IPS-20b (cell line): Measurements from ENCODE around the gene TP53RK.

Source experiments
- H3K27ac ChIP-seq: one replicate; pipeline ENCODE4 v1.5.1; 2013; ENCODE audit warnings: low read length
- H3K27me3 ChIP-seq: 2 replicates; pipeline ENCODE4 v1.6.1; 2013; ENCODE audit warnings: mild to moderate bottlenecking, low read length, inconsistent platforms; ENCODE audit not compliant: insufficient read depth
- H3K36me3 ChIP-seq: 2 replicates; pipeline ENCODE4 v1.6.1; 2013; ENCODE audit warnings: low read depth, mild to moderate bottlenecking, inconsistent platforms, low read length, moderate library complexity; ENCODE audit not compliant: insufficient read depth
- H3K4me1 ChIP-seq: 2 replicates; pipeline ENCODE4 v1.6.1; 2013; ENCODE audit warnings: mild to moderate bottlenecking, control low read depth, inconsistent platforms, low read length, moderate library complexity; ENCODE audit not compliant: insufficient read depth
- H3K4me3 ChIP-seq: 2 replicates; pipeline ENCODE4 v1.5.1; 2013; ENCODE audit warnings: mild to moderate bottlenecking, low read length, inconsistent platforms
- H3K9ac ChIP-seq: 2 replicates; pipeline ENCODE4 v1.6.1; 2013; ENCODE audit warnings: low read depth, mild to moderate bottlenecking, inconsistent platforms, low read length, moderate library complexity
- H3K9me3 ChIP-seq: 2 replicates; pipeline ENCODE4 v1.6.1; 2013; ENCODE audit warnings: mild to moderate bottlenecking, low read depth, low read length, inconsistent platforms; ENCODE audit not compliant: insufficient read depth

The TP53RK gene

DNA sequence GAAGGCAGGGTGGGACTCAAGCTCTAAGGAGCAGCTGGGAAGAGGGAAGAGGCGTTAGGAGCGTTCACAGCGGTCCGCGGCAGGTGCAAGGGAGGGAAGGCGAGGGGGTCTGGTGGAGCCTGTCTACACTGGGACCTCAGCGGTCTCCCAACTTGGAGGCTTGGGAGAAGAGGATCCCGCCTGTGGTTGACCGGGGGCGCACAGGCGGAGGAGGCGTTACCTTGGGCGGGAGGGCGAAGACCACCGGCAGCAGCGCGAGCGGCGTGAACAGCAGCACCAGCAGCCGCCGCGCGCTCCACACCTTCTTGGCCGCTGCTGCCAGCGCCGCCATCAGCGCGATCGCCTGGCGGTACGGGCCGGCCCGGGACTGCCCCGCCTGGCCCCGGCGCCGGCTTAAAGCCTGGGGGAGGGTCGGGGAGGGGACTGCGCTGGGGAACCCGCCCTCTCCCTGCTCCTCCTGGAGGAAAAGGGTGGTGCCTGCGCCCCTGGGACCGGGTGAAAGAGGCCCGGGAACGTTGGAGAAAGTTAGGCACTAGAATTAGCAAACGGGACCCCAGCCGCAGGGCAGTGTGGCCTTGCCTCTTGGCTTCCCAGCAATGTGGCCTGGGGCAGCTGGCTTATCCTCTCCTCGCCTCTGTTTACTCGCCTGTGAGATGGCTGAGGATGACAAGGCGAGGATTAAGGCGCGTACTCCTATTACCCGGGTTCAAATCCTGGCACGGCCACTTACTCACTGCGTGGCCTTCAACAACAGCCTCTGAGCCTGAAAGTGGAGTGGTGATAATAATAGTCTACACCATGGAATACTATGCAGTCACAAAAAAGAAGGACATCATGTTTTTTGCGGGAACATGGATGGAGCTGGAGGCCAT is 37.9 kb downstream of the TP53RK start, which contains the start of gene SLC13A3:
Gene SLC13A3, minus strand, starts transcription at position 369 of the 872 bp plus-strand sequence. Its CDS starts 38 bp downstream, at position 331.
- Histone ChIP-seq H3K9me3 (no peaks in the 10 kb centered on the region), H3K27ac (no peak within 1 kb of the TSS)

DNA sequence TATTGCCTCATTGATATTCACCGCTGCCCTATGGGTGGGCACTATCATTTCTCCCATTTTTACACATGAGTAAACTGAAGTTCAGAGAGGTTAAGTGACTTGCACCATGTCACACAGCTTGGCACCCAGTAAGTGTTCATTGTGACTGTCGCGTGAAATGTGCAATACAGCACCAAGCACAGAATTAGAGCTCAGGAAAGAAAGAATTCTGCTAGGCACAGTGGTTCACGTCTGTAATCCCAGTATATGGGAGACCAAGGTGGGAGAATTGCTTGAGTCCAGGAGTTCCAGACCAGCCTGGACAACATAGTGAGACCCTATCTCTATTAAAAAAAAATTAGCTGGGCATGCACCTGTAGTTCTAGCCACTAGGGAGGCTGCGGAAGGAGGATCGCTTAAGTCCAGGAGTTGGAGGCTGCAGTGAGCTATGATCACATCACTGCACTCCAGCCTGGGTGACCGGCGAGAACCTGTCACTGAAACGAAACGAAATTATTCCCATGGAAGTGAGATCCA is 38.6 kb downstream of the TP53RK start:
- Histone ChIP-seq H3K4me3 (peak overlapping the region; percentile 56), H3K9ac (no peak overlapping the region), H3K4me1 (0 out of 2 replicates have a peak, but pooled peaks cover 6% of the 10 kb centered on the region), H3K27ac (no peak overlapping the region), H3K27me3 (peaks cover 49% of the 10 kb centered on the region), H3K9me3 (no peaks in the 10 kb centered on the region), H3K36me3 (no peaks in the 10 kb centered on the region)

More for the DNA sequence above, 37.9 kb downstream of the TP53RK start, which contains the start of gene SLC13A3:
- no peaks in the 10 kb centered on the region for H3K36me3 ChIP-seq
- H3K4me1 ChIP-seq, result 0 out of 2 replicates have a peak, but pooled peaks cover 6% of the 10 kb centered on the region
- peaks cover 49% of the 10 kb centered on the region for H3K27me3 ChIP-seq
- peak within 1 kb of the TSS; percentile 56 for H3K4me3 ChIP-seq
- H3K9ac ChIP-seq, result peak within 1 kb of the TSS; percentile 55; the same call in 1 of the 2 replicates

DNA sequence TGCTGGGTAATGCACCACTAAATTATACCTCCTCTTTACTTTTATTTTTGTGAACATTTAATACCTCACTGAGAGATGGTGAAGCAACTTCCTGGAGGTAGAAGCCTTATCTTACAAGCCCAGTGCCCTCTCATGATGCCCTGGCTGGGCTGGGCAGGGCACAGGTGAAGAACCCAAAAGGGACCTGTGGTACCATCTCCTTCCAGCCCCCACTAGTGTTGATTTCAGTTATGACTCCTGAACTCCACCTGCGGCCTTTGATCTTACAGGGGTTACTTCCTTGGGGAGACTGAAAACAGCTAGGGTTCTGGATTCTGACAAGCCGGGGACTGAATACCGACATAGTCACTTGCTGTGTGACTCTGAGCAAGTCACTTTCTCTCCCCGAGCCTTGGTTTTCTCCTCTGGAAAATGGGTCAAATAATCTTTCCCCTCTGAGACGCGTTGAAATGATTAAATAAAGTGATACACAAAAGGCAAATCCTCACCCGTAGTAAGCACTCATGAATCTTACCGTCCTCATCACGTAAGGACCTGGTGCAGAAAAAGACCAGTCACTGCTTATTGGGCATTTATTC is 39.2 kb downstream of the TP53RK start:
- Histone ChIP-seq H3K9ac (no peak overlapping the region), H3K4me1 (0 out of 2 replicates have a peak, but pooled peaks cover 6% of the 10 kb centered on the region), H3K9me3 (no peaks in the 10 kb centered on the region), H3K27me3 (peaks cover 49% of the 10 kb centered on the region), H3K27ac (no peak overlapping the region), H3K36me3 (no peaks in the 10 kb centered on the region), H3K4me3 (no peak overlapping the region)

DNA sequence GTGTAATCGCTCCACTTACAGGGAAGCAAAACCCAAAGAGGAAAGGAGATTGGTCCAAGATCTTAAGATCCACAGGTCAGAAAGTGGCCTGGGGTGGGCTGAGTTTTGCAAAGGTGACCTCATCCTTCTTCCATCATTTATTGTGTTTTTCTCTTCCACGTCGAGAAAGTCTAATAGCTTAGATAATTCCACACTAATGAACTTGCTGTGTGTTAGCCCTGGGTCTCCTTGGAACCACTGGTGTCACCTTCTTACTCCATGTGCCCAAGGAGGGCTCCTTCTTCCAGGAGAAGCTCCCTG is 39.6 kb downstream of the TP53RK start:
- no peak overlapping the region for H3K9ac ChIP-seq
- H3K9me3 ChIP-seq, result no peaks in the 10 kb centered on the region
- no peaks in the 10 kb centered on the region for H3K36me3 ChIP-seq
- H3K4me1 ChIP-seq, result 0 out of 2 replicates have a peak, but pooled peaks cover 6% of the 10 kb centered on the region
- H3K27ac ChIP-seq, result no peak overlapping the region
- peaks cover 49% of the 10 kb centered on the region for H3K27me3 ChIP-seq
- H3K4me3 ChIP-seq, result no peak overlapping the region

DNA sequence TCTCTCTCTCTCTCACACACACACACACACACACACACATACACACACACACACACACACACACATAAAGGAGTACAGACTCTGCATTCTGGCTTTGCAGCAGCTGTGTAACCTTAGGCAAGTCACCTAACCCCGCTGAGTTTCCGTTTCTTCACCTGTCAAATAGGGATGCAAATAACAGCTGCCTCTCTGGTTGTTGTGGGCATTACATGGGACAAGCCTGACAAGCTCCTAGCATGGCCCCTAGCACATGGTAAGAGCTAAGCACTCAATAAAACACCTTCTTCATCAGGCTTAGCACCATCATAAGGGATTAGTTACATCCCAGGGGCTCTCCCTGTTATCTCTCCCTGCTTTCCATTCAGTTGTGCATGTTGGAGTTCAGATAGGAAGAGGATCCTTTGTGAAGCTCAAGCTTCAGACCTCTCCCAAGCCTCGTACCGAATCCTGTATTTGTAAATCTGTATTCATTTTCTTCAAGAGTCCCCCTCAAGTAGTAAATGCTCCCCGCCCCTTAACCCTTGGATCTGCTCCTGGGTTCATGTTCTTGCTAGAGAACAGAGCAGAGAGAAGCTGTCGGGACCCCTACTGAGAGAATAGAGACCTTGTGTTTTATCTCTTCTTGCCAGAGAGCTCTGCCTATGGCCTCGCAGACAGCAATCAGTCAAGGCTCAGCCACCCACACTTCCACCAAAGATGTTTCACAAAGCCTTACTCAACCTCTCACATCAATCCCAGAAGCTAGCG is 40.2 kb downstream of the TP53RK start:
- no peak overlapping the region for H3K4me3 ChIP-seq
- H3K27me3 ChIP-seq, result peaks cover 49% of the 10 kb centered on the region
- H3K27ac ChIP-seq, result no peak overlapping the region
- no peak overlapping the region for H3K9ac ChIP-seq
- H3K36me3 ChIP-seq, result no peaks in the 10 kb centered on the region
- H3K4me1 ChIP-seq, result 0 out of 2 replicates have a peak, but pooled peaks cover 6% of the 10 kb centered on the region
- H3K9me3 ChIP-seq, result no peaks in the 10 kb centered on the region

DNA sequence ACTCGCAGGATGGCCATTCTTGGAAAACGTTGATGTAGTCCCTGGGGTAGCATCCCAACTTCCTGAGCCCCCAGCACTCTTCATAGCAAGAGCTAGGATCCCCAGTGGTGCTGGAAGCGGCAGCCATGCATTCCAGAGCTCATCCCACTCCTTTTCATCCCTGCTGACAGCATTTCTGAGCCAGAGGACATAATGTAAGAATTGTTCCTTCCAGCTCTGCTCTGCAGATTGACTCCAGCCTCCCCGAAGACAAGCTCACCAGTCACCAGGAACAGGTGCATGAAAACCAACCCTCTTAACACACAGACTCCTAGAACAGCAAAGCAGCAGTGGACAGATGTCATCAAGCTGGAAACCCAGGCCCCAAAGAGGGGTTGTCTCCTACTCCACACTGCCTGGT is 41.8 kb downstream of the TP53RK start:
- H3K9me3 ChIP-seq, result no peaks in the 10 kb centered on the region
- 0 out of 2 replicates have a peak, but pooled peaks cover 6% of the 10 kb centered on the region for H3K4me1 ChIP-seq
- H3K36me3 ChIP-seq, result no peaks in the 10 kb centered on the region
- no peak overlapping the region for H3K4me3 ChIP-seq
- H3K27me3 ChIP-seq, result peaks cover 49% of the 10 kb centered on the region
- no peak overlapping the region for H3K27ac ChIP-seq
- no peak overlapping the region for H3K9ac ChIP-seq

DNA sequence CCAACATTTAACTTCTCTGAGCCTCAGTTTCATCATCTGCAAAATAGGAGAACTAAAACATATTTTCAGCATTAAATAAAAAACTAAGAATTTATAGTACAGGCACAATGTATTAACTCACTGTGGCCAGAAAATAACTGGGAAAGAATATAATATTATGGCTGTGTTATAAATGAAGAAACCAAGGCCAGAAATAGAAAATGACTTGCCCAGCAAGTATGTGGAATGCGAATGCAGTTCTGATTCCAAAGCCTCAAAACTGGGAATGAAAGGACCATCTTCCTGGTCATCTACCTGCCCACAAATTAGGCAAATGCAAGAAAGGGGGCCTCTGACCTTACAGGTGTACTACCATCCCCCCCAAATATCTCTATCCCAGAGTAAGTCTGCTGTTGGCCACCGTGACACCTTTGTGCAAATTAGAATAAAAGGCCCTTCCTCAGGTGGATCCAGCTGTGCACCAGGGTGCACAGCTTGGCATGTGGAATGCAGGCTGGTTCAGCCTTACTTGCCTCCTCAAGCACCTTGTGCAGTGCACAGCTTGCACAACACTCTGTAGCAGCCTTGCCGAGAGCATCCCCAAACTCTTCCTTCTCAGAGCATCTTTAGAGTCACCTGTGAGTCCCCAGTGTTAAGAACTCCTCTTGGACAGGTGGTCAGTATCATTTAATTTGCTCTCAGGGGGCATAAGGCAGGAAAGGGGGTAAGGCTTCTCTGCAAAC is 42.4 kb downstream of the TP53RK start:
- H3K9me3 ChIP-seq, result no peaks in the 10 kb centered on the region
- H3K4me1 ChIP-seq, result 0 out of 2 replicates have a peak, but pooled peaks cover 6% of the 10 kb centered on the region
- no peak overlapping the region for H3K9ac ChIP-seq
- peaks cover 44% of the 10 kb centered on the region for H3K27me3 ChIP-seq
- H3K27ac ChIP-seq, result no peak overlapping the region
- no peaks in the 10 kb centered on the region for H3K36me3 ChIP-seq
- H3K4me3 ChIP-seq, result no peak overlapping the region

DNA sequence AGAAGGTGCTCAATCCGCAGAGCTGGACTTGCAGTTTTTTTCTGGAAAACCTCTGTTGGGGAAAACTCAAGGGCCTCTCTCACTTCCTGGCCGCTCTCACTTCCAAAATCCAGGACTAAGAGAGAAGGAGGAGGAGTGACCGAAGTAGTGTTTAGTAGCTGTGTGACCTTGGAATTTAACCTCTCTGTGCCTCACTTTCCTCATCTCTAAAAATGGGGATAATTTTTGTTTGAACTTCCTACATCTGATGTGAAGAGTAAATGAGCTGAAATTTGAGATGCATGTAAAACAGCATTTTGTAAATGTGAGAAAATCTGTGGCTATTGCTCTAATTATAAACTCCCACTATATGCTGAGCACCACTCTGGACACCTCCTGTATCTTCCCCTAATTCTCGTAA is 43.1 kb downstream of the TP53RK start:
- no peak overlapping the region for H3K27ac ChIP-seq
- H3K4me1 ChIP-seq, result 0 out of 2 replicates have a peak, but pooled peaks cover 6% of the 10 kb centered on the region
- no peak overlapping the region for H3K4me3 ChIP-seq
- H3K9ac ChIP-seq, result no peak overlapping the region
- no peaks in the 10 kb centered on the region for H3K36me3 ChIP-seq
- H3K27me3 ChIP-seq, result peaks cover 37% of the 10 kb centered on the region
- no peaks in the 10 kb centered on the region for H3K9me3 ChIP-seq

DNA sequence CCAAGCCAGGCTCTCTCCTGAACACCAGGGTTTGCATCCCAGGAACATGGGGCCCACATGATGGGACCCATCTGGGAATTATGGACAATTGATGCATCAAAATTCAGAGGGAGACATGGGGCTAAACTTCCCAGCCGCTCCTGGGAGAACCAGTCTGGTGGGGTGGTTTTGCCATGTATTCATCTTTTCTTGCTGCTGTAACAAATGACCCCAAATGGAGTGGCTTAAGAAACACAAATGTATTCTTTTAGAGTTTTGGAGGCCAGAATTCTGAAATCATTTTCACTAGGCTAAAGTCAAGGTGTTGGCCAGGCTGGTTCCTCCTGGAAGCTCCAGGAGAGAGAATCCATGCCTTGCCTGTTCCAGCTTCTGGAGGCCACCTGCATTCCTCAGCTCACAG is 44.5 kb downstream of the TP53RK start:
- H3K4me3 ChIP-seq, result no peak overlapping the region
- H3K36me3 ChIP-seq, result no peaks in the 10 kb centered on the region
- peaks cover 23% of the 10 kb centered on the region for H3K27me3 ChIP-seq
- no peak overlapping the region for H3K27ac ChIP-seq
- 0 out of 2 replicates have a peak, but pooled peaks cover 10% of the 10 kb centered on the region for H3K4me1 ChIP-seq
- H3K9ac ChIP-seq, result no peak overlapping the region
- H3K9me3 ChIP-seq, result no peaks in the 10 kb centered on the region

DNA sequence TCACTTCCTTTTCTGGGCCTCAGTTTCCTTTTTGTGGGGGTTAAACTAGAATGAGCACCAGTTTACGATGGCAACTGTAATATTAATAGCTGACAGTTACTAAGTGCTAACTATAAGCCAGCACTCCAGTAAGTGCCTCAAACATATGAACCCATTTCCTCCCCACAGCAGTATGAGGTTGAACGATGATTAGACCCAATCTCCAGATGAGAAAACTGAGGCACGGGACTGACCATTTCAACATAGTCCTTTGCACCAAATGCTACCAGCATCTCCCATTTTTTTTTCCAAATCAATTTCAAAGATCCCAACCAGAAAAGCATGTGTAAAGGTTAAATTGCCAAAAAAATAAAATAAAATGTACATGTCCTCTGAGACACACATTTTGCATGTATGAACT is 45.1 kb downstream of the TP53RK start:
- no peaks in the 10 kb centered on the region for H3K36me3 ChIP-seq
- 0 out of 2 replicates have a peak, but pooled peaks cover 10% of the 10 kb centered on the region for H3K4me1 ChIP-seq
- peaks cover 17% of the 10 kb centered on the region for H3K27me3 ChIP-seq
- no peak overlapping the region for H3K9ac ChIP-seq
- H3K4me3 ChIP-seq, result no peak overlapping the region
- H3K9me3 ChIP-seq, result no peaks in the 10 kb centered on the region
- H3K27ac ChIP-seq, result no peak overlapping the region

DNA sequence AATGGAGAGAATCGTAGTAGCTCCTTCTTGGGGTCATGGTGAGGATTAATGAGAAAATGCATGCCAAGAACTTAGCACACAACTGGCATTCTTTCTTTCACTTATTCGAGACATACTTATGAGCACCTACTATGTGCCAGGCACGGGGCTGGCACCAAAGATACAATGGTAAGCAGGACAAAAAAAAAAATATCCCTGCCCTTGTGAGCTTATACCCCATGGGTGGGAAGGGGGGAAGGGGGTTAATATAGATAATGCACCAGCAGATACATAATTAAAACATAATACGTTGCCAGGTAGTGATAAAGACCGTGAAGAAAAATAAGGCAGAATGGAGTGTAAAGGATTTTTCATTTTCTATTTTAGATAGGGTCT is 46.3 kb downstream of the TP53RK start:
- no peak overlapping the region for H3K9ac ChIP-seq
- 0 out of 2 replicates have a peak, but pooled peaks cover 10% of the 10 kb centered on the region for H3K4me1 ChIP-seq
- H3K27ac ChIP-seq, result no peak overlapping the region
- no peaks in the 10 kb centered on the region for H3K9me3 ChIP-seq
- H3K4me3 ChIP-seq, result no peak overlapping the region
- peaks cover 8% of the 10 kb centered on the region; the same call in 1 of the 2 replicates for H3K27me3 ChIP-seq
- H3K36me3 ChIP-seq, result no peaks in the 10 kb centered on the region
